G401.6 (cell line): ENCODE measurements around the gene CEACAM16.

Source experiments
- FAIRE-seq: peaks from 2 replicates; lab custom pipeline; 2012; peaks lifted over from hg19 to GRCh38; lab: Jason Lieb, UNC

CEACAM16 gene

DNA sequence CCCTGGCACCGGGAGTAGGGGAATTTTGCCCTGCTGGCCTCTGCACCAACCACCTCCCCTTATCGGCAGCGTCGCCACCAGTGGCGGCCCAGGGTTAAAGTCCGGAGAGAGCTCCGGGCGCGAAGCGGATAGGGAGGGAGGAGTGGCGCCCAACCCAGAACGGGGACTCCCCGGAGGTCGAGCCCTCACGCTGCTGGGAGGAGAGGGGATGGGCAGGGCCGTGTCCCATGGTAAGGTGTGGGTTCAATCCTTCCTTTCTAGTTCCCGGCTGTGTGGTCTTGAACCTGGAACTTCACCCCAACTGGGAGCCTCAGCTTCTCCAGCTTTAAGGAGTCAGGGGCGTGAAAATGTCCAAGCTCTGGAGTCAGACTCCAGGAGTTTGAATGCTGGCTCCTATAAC is 26.3 kb downstream of the CEACAM16 start:
- FAIRE-seq, result no peak

DNA sequence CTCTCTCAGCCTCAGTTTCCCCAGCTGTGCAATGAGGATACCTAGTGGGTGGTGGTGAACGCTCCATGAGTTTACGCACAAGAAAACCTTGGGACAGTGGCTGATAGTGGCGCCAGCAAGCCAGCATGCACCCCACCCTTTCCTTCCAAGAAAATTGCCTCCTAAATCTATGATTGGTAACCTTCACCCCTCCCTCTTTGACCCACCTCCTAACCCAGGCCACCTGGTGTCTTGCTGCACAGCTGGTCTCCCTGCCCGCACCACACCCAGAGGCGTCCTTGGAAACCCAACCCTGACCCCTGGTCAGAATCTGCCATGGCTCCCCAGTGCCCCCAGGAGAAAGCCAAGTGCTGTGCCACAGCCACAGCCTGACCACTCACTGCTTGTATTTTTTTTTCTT is 26.7 kb downstream of the CEACAM16 start:
- no peak for FAIRE-seq

DNA sequence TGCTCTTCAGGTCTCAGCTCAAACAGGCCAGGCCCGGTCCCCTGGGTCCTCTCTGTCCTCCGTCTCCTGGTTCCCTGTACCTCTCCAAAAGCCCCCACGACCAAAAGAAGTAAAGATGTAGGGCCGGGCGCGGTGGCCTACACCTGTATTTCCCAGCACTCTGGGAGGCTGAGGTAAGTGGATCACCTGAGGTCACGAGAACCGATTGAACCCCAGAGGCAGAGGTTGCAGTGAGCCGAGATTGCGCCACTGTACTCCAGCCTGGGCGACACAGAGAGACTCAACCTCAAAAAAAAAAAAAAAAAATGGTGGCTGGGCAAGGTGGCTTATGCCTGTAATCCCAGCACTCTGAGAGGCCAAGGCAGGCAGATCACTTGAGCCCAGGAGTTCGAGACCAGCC is 27.5 kb downstream of the CEACAM16 start:
- no peak for FAIRE-seq

DNA sequence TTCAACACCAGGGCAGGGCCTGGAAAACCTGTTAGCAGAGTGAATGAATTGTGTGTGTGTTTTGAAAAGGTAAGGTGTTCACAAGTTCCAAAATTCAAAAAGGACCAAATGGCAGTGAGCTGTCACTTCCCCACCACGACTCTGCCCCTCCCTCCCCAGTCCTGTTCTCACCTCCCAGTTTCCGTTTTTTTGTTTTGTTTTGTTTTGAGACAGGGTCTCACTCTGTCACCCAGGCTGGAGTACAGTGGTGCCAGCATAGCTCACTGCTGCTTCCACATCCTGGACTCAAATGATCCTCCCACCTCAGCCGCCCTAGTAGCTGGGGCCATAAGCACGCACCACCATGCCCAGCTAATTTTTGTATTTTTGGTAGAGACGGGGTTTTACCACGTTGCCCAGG is 29.2 kb downstream of the CEACAM16 start:
- no peak for FAIRE-seq

DNA sequence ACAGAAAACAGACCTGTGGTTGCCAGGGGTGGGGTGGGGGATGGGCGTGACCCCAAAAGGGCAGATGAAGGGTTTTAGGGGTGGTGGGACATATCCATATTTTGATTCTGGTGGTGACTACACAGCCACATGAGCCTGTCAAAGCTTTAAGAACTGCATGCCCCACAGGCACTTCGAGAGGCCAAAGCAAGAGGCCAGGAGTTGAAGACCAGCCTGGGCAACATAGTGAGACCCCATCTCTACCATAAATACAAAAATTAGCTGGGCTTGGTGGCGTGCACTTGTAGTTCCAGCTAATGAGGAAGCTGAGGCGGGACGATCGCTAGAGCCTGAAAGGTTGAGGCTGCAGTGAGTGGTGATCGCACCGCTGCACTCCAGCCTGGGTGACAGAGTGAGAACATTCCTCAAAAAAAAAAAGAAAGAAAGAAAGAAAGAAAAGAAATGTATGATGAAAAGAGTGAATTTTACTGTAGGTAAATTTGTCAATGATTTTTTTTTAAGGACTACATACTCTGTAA is 30.6 kb downstream of the CEACAM16 start:
- no peak for FAIRE-seq

DNA sequence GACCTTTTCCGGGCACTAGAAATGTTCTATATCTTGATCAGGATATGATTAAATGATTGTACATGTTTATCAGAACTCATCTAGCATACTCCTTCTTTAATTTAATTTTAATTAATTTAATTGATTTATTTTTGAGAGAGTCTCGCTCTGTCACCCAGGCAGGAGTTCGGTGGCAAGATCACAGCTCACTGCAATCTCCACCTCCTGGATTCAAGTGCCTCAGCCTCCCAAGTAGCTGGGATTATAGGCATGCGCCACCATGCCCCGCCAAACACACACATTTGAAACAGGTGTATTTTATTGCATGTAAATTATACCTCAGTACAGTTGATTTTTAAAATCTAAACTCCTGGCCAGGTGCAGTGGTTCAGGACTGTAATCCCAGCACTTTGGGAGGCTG is 32.1 kb downstream of the CEACAM16 start:
- no peak for FAIRE-seq

DNA sequence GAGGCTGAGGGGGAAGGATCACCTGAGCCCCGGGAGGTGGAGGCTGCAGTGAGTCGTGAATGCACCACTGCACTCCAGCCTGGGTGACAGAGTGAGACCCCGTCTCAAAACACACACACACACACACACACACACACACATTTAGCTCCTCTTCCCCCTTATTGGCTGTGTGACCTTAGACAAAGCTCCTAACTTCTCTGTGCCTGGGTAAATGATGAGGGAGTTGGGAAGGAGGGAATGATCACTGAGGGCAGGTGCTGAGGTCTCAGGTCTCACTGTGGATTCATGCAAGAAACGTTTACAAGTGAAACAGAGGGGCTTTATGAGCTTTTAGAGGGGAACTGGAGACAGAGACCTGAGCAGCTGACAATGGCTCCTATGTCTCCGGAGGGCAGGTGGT is 32.7 kb downstream of the CEACAM16 start:
- FAIRE-seq, result no peak

DNA sequence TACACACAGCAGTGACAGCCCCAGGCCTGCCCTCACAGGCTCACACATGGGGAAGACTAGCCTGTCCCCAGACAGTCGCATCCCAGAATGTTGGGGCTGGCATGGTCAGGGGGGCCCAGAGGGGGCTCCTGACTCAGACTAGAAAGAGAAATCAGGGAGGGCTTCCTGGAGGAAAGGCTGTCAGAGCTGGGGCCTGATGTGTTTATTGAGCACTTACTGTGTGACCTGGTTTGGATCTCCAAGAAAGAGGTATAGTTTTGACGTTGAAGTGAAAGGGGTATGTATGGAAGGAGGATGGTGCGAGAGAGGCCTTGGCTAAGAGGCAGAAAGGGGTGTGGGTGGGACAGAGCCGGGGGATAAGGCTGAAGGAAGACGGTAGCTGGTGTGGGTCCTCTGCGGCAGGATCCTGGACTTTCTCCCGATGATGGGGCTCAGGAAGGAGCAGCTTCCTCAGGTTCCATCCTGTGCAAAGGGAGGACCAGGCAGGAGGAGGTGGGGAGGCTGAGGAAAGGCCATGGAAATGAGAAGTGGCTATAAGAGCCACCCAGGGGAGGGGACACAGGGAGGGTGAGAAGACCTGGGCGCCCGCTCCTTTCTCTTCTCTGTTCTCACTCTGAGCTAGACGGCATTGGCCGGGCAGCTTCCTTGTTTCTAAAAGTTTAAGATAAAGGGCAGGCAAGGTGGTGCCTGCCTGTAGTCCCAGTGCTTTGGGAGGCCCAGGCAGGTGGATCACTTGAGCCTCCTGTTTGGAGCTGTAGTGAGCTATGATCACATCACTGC is 33.5 kb downstream of the CEACAM16 start:
- no peak for FAIRE-seq

DNA sequence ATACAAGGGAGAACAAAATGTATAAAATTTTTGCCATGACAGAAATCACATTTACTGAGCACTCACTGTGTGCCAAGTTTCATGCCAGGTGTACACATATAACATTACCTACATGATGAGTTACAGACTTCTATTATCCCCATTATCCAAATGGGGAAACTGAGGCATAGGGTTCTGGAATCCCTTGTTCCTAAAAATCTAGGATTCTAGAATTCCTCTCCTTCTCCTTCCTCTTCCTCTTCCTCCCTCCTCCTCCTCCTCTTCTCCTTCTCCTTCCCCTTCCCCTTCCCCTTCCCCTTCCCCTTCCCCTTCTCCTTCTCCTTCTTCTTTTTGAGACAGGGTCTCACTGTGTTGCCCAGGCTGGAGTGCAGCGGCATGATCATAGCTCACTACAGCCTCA is 35.4 kb downstream of the CEACAM16 start:
- no peak for FAIRE-seq

DNA sequence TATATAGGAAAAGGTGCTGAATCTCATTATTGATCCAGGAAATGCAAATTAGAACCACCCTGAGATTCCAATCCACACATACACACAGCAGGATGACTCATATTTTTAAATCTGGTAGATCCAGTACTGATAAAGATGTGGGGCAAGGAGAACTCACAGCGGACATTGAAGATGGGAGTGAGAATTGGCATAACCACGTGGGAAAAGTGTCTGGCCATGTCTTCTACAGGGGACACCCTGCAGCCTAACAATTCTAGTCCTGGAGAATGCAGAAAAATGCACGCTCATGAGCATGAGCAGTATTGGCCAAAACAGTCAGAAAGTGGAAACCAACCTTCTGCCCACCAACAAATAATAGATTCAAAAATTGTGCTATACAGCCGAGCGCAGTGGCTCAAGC is 36.1 kb downstream of the CEACAM16 start:
- no peak for FAIRE-seq

DNA sequence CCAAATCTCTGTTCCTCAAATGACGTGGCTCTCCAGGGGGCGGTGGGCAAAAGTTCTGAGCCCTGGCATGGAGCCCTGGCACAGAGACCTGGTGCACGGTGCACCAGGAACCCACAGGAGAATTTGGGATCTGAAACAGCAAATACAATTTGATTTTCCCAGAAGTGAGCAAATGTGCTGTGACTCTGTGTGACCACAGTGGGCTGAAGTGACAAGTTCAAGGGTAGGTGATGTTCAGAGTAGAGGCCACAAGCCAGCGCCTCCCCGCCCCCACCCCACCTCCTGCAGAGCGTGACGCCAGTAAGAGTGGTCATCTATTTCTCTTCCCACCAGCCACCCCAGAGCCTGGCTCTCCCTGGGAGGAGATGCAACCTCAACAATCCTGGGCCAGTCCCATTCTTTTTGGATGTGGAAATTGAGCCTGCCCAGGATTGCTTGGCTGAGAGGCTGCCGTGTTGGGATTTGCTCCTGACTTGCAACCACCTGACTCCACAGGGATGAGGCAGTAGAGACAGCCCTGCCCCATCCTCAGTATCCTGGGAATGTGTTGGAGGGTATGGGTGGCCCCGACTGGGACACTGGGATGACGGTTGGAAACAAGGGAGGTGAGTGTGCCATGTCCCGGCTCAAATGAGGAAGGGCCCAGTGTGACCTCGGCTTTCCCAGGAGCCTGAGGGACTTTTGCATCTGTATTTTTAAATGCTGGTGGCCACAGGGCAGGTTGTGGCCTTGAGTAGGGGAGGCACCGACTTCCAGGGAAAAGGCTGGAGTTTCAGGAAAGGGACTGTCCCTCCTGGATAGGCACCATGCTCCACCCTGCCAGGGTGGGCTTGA is 38.5 kb downstream of the CEACAM16 start:
- FAIRE-seq, result peak; percentile 52

DNA sequence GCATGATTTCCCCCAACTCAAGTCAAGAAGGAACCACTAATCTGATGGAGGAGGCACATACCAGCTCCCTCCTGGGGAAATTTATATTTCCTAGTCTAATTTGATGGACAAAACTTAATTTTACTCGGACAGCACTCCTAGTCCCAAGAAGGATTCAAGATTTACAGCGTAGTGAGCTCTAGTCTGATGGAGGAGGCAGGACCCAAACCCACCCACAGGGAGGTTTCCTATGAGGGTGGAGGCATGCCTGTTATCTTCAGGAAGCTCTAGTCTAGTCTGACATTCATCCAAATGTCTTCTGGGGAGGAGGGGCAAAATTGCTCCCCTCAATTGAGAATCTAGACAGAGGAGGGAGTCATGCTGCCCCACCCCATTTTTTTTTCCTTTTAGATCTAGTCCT is 39.2 kb downstream of the CEACAM16 start:
- FAIRE-seq, result no peak

DNA sequence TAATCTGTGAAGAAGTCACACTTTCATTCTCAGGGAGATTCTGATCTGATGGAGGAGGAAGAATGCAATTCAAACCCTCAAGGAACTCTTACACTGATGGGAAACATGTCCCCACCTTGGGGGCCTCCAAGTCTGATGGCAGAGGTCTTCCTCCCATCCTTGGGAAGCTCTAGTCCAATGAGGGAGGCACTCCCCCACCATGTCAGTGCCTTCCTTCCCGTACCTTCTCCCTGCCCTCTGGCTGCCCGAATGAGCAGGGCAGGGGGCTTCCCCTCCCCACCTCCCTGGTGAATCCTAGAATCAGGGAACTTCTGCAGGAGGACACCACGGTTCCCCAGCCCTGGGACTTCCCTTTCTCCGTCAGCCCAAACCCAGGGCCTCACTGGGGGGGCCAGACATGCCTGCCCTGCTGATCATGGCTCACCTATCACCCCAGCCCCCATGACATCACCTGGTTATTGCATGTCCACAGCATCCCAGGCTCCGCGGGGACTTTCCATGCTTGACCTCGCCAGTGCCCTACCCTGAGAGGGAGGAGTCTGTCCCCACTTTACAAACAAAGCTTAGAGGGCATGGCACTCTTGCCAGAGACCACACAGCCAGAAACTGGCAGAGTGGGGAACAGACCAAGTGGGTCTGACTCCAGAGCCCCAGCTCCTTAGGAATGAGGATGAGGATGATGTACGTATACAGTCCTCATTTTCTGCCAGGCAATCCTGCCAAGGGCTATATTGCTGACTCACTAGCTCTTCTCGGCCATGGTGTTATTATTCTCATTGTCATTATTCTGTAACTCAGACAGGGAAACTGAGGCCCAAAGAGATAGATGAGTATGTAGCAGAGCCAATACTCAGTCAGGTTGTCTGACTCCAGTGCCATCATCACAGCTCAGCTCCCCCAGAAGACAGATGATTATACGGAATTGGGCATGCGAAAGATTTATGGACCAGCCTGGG is 39.9 kb downstream of the CEACAM16 start:
- no peak for FAIRE-seq

DNA sequence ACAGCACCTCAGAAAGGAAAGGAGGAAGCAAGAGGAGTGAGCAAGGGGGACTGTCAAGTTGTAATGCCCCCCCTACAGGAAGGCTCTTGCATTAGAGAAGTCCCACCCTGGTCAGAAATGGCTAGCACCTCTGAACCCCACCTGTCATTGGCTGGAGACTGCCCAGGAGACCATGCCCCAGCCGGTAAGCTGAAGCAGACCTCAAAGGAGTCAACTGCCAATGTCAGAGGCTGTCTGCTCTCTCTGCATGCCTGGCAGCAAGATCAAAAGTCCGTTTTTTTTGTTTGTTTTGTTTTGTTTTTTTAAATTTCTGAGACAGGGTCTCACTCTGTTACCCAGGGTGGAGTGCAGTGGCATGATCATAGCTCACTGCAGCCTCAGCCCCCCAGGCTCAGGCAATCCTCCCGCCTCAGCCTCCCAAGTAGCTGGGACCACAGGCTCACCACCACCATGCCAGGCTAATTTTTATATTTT is 41.4 kb downstream of the CEACAM16 start:
- no peak for FAIRE-seq

DNA sequence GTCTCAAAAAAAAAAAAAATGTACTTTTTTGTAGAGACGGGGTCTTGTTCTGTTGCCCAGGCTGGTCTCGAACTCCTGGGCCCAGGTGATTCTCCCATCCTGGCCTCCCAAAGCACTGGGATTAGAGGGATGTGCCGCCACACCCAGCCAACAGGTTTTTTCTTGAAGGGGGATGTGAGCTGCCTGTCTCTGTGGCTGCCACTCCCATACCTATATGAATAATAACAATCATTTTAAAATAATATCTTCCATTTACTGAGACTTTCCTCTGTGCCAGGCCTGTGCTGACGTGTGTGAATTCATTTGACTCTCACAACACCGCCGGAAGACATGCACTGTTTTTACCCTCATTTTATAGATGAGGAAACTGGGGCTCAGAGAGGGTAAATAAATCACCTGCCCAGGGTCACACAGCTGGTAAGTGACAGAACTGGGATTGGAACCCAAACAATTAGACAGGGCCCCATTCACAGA is 42.3 kb downstream of the CEACAM16 start:
- FAIRE-seq, result no peak

DNA sequence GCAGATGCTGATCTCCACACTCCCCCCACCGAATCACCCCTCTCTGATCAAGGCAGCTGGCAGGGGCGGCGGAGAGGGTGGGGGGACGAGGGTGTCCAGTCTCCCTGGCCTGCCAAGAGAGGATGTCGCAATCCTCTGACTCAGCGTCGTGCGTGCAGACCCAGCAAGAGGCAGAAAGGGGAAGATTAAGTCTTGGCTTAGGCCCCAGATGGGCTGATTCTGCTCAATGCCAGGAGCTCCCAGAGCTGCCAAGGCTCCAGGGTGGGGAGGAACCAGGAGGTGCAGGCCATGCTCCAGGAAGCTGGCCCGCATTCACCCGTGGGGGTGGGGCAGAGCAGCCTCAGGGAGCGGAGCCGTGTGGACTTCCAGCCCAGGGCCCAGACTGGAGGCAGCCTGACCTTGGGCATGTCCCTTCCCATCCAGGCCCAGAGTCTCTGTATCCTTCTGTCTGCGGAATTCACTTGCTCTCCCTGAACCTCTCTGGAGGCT is 42.9 kb downstream of the CEACAM16 start:
- no peak for FAIRE-seq

DNA sequence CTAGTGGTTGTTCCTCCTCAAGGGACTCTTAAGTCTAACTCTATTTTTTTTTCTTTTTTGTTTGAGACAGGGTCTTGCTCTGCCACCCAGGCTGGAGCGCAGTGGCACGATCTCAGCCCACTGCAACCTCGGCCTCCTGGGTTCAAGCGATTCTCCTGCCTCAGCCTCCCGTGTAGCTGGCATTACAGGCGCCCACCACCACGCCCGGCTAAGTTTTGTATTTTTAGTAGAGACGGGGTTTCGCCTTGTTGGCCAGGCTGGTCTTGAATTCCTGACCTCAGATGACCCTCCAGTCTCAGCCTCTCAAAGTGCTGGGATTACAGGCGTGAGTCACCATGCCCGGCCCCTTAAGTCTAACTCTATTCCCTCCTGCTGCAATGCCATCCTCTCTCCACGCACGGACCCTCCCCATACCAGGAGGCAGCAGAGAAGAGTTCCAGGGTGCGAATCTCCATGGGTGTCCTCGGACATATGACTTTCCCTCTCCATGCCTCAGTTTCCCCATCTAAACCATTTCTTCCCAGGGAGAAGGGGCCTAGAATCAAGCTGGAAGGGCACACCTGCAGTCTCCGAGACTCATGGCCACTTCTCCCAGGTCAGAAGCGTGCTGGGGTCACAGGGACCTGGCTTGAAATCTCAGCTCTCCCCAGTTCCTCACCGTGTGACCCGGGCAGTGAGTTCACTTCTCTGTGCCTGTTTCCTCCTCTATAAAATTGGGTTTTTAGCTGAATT is 43.5 kb downstream of the CEACAM16 start:
- FAIRE-seq, result no peak

DNA sequence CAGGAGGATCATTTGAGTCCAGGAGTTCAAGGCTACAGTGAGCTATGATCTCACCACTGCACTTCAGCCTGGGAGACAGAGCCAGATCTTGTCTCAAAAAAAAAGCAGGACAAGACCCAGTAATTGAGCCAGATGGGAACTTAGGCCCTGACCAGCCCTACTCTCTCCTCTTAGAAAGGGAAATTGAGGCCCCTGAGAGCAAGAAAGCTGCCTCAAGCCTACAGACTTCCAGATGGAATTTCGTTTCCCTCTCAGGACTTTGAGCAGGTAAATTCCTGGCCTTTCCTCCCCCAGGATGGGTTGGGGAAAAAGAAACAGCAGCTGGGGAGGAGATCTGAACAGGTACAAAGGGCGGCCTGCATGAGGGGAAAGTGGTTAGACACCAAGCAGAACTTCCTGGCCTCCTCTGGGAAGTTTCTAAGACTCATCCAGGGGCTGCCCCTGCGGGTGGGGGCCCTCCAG is 46.0 kb downstream of the CEACAM16 start:
- no peak for FAIRE-seq

DNA sequence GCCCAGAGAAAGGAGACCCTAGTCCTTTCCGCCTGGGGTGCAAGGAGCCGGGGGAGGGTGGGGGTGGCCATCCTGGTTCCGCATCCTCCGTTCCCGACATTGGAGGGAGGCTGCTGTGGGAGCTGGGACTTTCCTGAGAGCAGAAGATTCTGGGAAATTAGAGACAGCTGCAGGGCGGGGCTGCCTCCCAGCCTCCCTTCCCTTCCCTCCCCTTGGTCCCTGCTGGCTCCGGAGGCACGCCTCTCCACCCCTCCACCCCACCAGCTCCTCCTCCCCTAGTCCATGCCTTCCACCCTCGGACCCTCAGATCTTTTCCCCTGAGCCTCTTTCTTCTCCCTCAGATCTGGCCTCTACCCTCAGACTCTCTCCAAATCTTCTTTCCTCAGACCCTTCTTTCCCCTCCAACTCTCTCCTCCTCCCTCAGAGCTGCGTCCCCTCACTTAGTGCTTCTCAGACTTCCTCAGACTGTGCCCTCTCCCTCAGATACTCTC is 46.4 kb downstream of the CEACAM16 start:
- peak; percentile 70 for FAIRE-seq

DNA sequence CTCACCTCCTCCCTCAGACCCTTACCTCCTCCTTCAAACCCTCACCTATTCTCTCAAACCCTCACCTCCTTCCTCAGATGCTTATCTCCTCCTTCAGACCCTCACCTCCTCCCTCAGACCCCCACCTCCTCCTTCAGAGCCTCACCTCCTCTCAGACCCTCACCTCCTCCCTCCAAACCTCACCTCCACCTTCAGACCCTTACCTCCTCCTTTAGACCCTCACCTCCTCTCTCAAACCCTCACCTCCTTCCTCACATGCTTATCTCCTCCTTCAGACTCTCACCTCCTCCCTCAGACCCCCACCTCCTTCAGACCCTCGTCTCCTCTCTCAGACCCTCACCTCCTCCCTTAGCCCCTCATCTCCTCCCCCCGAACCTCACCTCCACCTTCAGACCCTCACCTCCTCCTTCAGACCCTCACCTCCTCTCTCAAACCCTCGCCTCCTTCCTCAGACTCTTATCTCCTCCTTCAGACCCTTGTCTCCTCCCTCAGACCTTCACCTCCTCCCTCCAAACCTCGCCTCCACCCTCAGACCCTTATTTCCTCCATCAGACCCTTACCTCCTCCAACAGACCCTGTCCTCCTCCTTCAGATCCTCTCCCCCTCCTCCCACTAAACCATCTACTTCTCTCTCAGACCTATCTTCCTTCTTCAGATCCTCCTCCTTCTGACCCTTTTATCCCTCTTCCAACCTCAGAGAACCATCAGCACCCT is 47.1 kb downstream of the CEACAM16 start:
- FAIRE-seq, result no peak
